ENCODE results near the gene RRP9.
"Not testable (repeated sequence)": the region's sequence is repeated elsewhere in the genome, so short reads cannot be mapped to it uniquely, and the experiment has no call there.

The RRP9 gene

DNA sequence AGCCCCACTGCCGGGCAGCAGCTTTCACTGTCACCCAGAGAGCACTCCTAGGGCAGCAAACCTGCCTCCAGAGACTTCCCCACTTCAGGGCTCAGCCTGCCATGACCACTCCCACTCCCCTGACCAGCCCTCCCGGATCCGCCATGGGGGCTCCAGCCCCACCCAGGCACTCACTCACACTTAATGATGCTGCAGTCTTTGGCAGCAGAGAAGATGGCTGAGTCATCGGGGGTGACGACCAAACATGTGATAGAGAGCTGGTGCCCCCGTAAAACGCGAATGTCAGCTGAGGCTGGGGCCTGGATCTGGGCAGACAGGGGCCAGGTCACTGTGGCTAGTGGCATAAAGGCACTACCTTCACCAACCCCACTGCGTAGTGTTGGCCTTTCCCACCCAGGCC lies 4.7 kb downstream of the RRP9 start:
- DNase-seq, result no peak

DNA sequence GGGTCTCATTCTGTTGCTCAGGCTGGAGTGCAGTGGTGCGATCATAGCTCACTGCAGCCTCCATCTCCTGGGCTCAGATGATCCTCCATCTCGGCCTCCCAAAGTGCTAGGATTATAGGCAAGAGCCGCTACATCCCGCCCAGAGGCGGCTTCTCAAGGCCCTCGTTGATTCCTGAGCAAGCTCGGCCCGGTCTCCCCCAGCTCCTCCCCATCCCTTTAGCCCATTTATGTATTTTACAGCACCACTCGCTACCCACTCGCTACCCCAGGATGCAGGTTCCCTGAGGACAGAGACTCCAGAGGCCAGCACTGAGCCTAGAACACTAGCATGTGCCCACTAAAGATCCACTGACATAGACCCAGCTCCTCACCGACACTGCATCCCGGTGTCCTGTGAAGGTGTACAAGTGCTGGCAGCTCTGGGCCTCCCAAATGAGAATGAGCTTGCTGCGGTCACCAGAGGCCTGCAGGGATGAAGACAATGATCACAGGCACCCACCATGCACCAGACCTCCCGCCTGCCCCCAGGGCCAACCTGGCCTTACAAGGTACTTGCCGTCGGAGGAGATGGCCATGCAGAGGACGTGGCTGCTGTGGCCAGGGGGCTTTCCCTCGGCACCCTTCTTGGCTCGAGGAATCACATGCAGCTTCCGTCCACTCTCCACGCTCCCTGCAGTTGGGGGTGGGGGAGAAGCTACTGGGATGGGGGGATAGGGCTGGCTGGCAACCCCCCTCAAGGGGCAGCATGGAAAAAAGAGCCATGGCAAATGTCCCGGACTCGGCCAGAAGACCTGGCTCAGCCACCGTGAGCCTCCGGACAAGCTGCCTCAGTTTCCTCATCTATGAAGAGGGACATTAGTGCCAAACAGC lies 5.6 kb downstream of the RRP9 start:
- DNase-seq, result no peak

DNA sequence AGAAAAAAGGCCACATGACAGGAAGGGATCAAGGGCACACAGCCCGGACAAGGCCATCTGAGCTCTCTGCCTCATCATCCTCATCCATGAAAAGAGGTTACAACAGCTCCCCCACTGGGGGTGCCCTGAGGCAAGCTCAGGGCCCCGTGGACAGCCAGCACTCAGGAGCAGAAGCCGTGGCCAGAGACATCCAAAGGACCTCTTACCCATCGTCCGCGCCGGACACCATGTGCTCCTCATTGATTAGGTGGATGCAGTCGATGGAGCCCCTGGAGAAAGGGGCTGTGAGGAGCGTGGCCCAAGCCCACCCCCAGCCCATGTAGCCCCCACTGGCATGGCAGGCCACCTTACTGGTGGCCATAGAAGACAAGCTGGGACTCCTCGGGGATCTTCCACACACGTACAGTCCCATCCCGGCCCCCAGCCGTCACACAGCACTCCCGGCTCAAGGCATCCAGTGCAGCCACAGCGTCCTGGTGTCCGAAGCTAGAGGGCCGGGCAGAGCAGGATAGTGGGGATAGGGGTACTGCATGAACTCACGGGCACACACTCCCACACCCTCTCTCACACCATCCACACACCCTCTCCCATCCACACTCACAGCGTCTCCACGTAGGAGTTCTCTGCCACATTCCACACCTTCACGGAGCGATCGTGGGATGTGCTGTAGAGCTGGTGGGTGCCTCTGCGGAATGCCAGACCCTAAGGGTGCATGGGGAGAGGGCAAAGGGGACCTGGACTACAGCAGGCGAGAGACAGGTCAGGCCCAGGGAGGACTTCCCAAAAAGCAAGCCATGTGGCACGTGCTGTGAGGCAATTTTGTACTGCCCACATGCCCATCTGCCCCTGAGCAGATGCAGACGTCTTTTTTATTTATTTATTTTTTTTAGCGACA lies 6.5 kb downstream of the RRP9 start:
- DNase-seq, result no peak

DNA sequence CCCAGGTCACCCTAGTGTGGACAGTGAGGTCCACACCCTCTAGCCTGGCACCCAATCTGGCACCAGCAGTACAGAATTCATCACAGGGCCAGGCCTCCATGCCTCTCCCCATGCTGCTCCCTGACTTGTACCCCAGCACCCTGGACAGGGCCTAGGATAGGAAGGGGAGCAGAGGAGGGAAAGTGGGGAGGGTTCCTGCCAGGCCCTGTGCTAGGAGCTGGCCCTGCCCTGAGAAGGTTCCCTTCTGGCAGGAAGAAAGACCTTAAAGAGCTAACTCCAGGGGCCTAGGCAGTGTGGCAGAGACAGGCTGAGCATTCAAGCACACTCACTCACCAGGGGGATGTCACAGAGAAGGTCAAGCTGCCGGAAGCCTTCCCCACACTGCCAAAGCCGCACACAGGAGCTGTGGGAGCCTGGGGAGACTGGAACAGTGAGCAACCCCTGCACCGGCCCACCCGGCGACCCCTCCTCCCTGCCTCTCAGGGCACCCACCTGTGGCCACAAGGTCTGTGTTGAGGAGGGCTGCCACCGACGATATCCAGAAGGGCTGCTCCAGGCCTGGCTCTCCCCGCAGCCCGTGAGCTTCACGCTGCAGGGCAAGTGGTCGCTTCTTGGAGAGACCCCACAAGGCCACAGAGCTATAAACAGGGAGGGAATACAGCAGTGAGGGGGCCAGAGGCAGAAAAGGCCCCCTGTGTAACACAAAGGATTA lies 7.4 kb downstream of the RRP9 start:
- DNase-seq, result no peak

DNA sequence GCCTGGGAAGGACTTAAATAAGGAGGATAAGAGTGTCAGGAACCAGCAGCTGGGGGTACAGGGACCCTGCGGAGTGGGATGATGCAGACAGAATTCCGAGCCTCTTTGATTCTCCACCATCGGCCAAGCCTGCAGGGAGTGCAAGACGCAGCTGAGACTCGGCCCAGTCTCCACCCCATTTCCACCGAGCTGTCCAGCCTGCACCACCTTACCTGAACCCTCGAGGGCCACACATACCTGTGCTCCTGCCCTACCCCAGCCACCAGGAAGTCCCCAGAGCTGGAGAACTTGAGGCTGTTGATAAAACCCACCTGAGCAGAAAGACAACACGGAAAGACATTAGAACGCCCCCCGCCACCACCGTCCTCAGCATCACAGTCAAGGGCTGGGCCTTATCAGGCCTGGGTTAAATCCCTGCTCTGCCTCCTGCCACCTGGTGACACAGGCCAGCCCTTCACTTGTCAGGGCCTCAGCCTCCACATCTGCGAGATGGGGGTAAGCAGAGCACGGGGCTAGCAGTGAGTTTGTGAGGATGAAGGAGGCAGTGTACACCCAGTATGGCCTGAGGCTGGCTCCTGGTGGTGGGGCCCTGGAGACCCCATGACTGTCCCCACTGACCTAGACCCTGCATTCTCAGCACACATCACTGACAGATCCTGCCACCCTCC lies 8.1 kb downstream of the RRP9 start:
- no peak for DNase-seq

DNA sequence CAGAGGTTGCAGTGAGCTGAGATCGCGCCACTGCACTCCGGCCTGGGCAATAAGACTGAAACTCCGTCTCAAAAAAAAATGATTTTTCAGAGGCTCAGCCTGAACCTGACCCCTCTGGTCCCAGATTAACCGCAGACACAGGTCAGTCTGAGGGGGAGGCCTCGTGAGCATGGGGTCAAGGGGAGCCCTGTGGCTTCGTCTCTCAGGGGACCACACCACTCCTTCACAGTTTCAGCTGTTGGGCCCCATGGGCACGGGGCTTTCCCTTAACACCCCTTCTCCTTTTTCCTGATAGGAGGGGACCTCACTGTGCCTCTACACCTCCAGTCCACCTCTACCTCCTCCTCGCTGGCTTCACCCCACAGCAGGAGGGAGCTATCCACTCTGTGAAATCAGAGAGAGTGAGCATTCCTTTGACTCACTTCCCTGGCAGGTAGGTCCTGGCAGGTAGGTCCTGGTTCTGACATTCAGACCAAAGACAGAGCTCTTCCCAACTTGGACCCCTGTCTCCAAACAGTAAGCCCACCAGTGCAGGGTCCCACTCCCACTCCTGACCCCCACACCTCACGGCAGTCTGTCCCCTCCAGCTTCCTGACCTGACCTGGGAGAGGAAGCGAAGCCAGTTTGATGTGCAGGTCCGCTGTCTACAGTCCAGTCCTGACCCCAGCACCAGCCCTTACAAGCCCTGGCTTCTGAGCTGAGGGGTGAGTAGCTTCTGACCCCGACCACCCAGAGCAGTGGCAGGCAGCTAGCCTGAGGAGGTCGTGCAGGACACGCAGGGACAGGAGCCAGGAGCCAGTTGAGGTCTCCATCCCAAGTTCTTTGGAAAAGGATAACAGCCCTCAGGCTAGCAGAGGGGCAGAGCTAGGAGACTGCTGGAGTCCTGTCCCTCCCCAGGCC lies 9.0 kb downstream of the RRP9 start:
- no peak for DNase-seq

DNA sequence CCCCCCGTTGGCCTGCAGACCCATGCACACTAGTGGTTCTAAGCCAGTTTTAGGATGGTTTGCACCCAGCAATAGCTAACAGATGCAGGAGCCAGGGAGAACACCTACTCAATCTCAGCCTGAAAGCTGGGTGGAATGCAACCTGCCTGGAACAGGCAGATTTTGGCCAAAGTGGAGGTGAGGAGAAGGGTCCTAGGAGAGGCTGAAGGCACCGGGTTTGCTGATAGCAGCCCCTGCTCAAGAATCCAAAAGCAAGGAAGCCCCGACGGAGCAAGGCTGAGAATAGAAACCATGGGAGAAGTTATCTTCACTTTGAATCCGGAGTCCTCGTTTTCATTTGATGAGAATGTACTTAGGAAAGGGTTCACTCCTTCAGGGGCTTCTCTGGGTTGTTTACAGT lies 9.9 kb downstream of the RRP9 start:
- no peak for DNase-seq

DNA sequence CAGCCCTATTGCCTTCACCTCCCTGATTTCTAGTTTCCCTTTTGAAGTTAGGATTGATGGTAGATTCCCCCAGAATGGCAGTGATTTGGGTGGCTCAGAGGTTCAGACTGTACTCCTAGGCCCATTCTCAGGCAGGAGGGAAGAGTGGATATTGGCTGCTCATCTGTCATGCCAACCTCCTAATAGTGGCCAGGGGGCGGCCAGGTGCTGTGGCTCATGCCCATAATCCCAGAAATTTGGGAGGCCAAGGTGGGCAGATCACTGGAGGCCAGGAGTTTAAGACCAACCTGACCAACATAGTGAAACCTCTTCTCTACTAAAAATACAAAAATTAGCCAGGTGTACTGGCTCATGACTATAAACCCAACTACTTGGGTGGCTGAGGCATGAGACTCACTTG lies 11.3 kb downstream of the RRP9 start:
- no peak for DNase-seq

DNA sequence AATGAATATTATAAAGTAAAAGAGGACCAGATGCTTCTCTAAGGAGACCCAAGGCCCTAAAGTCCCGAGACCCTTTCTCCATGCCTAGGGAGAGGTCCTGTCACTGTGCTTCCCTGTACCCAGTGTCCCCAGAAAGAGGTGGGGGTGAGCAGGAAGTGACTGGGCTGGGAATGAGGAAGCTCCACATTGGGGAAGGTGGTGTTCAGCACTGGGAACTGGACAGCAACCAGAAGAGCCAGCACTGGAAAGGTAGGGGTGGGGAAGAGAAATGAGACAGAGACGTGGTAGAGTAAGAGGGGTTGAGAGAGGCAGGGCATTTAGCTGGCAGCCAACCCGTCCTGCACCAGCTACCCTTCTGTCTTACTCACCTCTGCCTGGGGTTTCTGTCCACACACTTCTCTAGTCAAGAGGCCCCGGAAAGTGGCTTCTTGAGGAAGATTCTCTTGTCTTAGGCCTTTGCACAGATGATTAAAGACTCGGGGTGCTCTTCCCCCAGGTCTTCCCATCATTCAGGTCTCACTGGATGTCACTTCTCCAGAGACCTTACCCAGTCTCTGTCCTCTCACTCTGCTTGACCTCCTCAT lies 12.2 kb downstream of the RRP9 start:
- no peak for DNase-seq

DNA sequence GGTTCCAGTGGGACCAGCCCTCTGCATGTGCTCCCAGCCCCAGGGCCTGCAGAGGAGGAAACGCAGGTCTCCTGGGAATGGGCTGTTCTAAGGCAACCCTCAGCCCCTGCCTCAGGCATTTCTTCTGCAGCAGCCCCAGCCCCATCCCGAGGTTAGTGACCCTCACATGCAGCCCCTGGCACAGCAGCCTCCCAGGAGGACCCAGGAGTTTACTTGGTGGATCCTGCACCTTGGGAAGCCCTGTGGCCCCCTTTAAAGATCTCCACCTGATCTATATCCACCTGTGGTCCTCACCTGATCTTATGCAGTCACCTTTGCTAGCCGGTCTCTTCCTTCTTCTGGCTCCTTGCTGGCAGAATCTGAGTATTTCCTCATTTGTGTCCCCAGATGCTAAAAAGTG lies 12.7 kb downstream of the RRP9 start:
- not testable (repeated sequence) for DNase-seq

DNA sequence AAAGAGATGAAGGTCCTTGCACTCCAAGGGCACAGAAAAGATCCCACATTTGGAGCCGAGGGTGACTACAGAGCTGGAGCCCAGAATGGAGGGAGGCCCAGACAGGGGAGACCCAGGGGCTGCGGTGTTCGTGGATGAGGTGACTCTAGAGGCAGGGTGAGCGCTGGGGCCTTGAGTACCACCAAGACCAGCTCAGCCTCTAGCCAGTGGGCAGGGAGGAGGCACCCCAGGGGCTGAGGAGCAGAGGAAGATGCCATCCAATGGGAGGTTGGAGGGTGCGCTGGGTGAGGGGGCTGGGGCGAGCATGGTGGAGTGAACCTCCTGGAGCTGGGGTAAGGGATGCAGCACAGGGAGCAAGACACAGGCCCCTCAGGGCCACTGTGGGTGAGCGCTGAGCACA lies 13.3 kb downstream of the RRP9 start:
- DNase-seq, result no peak

DNA sequence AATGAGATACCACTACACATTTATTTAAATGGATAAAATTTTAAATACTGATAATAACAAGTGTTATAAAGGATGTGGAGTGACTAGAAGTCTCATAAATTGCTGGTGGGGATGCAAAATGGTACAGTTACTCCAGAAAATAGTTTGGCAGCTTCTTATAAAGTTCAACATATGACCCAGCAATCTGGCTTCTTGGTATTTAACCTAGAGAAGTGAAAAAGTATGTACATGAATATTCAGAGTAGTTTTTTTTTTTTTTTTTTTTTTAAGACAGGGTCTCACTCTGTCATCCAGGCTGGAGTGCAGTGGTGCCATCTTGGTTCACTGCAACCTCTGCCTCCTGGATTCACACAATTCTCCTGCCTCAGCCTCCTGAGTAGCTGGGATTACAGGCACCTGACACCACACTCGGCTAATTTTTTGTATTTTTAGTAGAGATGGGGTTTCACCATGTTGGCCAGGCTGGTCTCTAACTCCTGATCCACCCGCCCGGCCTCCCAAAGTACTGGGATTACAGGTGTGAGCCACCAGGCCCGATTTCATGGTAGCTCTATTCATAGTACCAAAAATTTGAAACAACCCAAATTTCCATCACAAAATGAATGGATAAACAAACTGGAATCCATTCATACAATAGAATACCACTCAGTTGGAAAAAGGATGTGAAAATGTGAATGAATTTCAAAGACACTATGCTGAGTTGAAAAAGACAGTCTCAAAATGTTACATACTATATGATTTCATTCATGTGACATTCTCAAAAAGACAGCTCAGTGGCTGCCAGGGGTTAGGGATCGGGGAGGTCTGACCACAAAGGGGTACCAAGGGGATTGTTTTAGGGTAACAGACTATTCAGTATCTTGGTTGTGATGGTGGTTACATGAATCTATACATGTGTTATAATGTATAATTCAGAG lies 14.4 kb downstream of the RRP9 start:
- no peak for DNase-seq

DNA sequence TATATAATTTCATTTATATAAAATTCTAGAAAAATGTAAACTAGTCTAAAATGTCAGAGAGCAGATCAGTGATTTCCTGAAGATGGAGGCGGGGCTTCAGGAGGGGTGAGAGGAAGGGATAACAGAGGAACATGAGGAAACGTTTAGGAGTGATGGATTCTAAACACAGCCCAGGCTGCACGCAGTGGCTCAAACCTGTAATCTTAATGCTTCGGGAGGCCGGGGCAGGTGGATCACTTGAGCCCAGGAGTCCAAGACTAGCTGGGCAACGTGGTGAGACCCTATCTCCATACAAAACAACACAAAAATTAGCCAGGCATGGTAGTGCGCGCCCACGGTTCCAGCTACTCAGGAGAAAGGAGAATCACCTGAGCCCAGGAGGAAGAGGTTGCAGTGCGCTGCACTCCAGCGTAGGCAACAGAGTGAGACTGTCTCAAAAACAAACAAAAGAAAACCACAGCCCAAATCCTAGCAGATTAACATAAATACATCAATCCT lies 20.6 kb downstream of the RRP9 start:
- no peak for DNase-seq

DNA sequence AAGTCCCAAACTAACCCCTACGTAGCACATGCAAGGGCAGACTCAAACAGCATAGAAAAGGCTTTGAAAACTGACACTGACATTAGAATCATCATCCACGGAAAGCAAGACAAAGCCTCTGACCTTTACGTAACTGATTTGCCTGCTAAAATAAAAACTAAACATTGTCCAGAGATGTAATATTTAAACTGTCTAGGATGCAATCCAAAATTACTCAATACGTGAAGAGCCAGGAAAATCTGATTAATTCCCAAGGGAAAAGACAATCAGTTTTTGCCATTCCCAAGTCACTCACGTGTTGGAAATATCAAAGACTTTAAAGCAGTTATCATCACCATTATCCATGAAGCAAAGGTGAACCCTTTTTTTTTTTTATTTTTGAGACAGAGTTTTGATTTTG lies 25.3 kb downstream of the RRP9 start:
- no peak for DNase-seq

DNA sequence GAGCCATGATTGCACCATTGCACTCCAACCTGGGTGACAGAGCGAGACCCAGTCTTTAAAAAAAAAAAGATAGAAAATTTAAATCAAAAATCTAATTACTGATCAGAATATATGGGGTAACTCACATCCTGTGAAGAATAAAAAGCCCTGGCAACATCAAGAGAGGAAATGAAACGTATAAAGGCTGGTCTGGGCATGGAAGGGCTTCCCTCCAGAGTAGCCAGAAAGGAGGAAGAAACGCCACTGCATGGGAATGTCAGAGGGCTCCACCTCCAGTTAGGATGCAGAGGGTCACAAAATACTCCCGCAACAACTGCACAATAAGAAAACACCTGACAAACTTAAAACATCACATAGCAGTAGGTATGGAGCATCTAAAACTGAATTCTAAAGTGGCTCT lies 33.7 kb downstream of the RRP9 start:
- DNase-seq, result no peak

DNA sequence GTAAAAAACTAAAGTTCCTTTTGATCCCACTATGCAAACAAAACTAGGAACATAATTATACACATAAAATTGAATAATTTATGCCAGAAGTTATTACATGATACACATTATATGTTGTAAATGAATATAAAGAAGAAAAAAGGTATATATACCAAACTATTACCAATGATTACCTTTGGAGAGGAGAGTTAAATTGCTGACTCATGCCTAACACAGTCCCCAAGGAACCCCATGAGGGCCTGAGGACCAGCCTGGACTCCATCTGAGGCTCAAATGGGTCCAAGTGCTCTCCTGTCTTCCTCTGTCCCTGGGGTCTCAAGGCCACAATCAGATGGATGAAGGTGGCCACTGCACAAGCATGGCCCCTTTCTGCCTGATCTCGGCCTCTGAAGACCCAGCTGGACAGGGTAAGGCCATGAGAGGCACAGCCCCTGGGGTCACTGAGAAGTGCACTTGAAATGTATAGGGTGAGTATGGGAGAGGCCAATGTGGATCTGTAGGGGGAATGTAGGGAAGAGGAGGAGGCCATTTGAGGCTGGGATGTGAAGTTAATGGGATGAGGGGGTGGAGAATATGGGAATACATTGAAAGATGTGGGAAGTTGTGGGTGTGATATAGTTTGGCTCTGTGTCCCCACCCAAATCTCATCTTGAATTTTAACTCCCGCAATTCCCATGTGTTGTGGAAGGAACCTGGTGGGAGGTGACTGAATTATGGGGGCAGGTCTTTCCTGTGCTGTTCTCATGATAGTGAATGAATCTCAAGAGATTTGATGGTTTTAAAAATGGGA lies 37.5 kb downstream of the RRP9 start:
- DNase-seq, result no peak

DNA sequence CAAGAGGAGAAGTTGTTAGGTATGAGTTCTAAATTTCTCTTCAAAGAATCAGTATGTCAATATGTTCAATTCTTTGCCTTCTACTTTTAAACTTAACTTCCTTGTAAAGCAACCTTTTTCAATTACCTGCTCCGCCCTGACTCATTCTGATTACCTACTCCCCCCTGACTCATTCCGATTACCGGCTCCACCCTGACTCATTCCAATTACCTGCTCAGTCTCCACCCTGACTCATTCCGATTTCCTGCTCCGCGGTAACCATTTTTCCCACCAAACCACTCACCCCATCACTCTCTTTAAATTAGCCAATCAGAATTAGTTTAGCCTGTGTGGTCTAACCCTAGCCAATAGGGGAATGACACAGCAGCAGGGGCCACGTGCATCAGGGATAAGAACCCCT lies 39.3 kb downstream of the RRP9 start:
- DNase-seq, result peak in 1 of 2 donors; percentile 14

DNA sequence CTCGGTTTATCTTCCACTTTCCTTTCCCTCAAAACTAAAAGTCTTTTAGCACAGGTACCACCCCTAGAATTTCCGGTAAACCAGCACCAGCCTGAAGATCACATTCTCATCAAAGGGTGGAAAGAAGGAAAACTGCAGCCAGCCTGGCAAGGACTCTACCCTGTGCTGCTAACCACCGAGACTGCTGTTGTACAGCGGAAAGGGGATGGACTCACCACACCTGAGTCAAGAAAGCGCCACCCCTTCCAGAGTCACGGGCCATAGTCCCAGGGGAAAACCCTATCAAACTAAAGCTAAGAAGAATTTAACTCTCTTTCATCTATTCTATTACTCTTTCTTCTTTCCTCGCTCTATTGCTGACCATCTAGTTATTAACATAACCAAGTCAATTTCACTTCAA lies 41.7 kb downstream of the RRP9 start:
- DNase-seq, result not testable (repeated sequence)

DNA sequence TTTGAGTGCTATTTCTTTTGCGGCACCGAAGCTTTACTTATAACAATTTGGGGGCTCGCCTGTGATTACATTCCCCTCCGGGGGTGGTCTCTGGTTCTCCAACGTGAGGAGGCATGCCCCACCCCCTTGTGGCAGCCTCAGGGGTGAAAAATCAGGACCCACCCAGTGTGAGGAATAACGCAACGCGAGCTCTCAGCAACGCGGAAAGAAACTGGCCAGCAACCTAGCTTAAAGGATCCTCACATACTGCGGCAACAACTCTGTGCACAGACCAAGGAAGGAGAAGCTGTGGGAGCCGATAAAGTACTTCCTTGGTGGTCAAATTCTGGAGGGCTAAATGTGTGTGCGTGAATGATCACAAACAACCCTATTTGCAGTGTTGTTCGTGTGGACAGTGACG lies 44.3 kb downstream of the RRP9 start:
- DNase-seq, result no peak
